H1 (cell line): ENCODE measurements around the gene GOLGA7B. TPM values are rescaled to one million over a fixed set of nuclear protein-coding genes. Genes with fewer than 3 reads are reported as not detected.

ENCODE experiments used
- CTCF ChIA-PET: fragments of 300-600 bp; sonication (Branson Sonifier 250); formaldehyde crosslinking; loops from one replicate; lab custom pipeline; 2021; ENCODE audit not compliant: partially characterized antibody; lab: Charles Lee
- POLR2A ChIA-PET: fragments of 300-600 bp; sonication (Branson Sonifier 250); formaldehyde crosslinking; loops from one replicate; lab custom pipeline; 2021; ENCODE audit warnings: inconsistent platforms; ENCODE audit not compliant: partially characterized antibody; lab: Charles Lee
- DNase-seq, 2 experiments: peaks; one replicate each; pipeline versions ENCODE4 v3.0.0 to v3.0.0-alpha.2; 2010 to 2022; ENCODE audit warnings: low spot score in 2 of 2, low read depth in 1 of 2, mixed read lengths in 1 of 2
- FAIRE-seq: peaks from 2 replicates; lab custom pipeline; 2011; peaks lifted over from hg19 to GRCh38; lab: Jason Lieb, UNC
- H2AFZ ChIP-seq: 2 replicates; pipeline ENCODE4 v1.8.1; 2012; ENCODE audit warnings: low read length, inconsistent platforms
- H2AK5ac ChIP-seq: 2 replicates; pipeline ENCODE4 v1.6.1; 2013; ENCODE audit warnings: low read depth, low read length
- H2BK120ac ChIP-seq: replicated peaks from 2 replicates; pipeline ENCODE3; 2013; ENCODE audit warnings: low read depth, low read length, inconsistent platforms
- H2BK12ac ChIP-seq: 2 replicates; pipeline ENCODE4 v1.6.1; 2013; ENCODE audit warnings: low read depth, low read length
- H2BK15ac ChIP-seq: 2 replicates; pipeline ENCODE4 v1.6.1; 2013; ENCODE audit warnings: low read length
- H2BK20ac ChIP-seq: 2 replicates; pipeline ENCODE4 v1.6.1; 2013; ENCODE audit warnings: low read length
- H2BK5ac ChIP-seq: 2 replicates; pipeline ENCODE4 v1.6.1; 2013; ENCODE audit warnings: low read depth, low read length
- H3K14ac ChIP-seq: 2 replicates; pipeline ENCODE4 v1.6.1; 2013; ENCODE audit warnings: inconsistent platforms; ENCODE audit not compliant: insufficient read length
- H3K18ac ChIP-seq: 2 replicates; pipeline ENCODE4 v1.6.1; 2013; ENCODE audit warnings: low read length; ENCODE audit errors: extremely low read depth
- H3K23ac ChIP-seq: 2 replicates; pipeline ENCODE4 v1.6.1; 2013; ENCODE audit warnings: inconsistent platforms; ENCODE audit not compliant: insufficient read length
- H3K23me2 ChIP-seq: 2 replicates; pipeline ENCODE4 v1.6.1; 2013; ENCODE audit warnings: low read depth, low read length
- H3K27ac ChIP-seq: 2 replicates; pipeline ENCODE4 v1.6.1; 2011; ENCODE audit warnings: low read depth, low read length, inconsistent platforms
- H3K27me3 ChIP-seq, 4 experiments: replicated peaks in 1 of 4; 1 replicate in 1 of 4; 2 replicates in 3 of 4; pipeline versions ENCODE4 v1.6.1 to v1.8.1; 2011 to 2013; ENCODE audit warnings: low read length in 3 of 4, mild to moderate bottlenecking in 3 of 4, inconsistent platforms in 2 of 4, mixed read lengths in 2 of 4, moderate library complexity in 1 of 4; ENCODE audit not compliant: control insufficient read depth in 3 of 4, insufficient read depth in 3 of 4; ENCODE audit errors: extremely low read depth in 1 of 4
- H3K36me3 ChIP-seq, 4 experiments: 2 replicates each; pipeline versions ENCODE4 v1.6.1 to v1.8.1; 2011 to 2013; ENCODE audit warnings: mild to moderate bottlenecking in 4 of 4, low read length in 3 of 4, moderate library complexity in 2 of 4, control low read depth in 1 of 4, inconsistent platforms in 1 of 4; ENCODE audit not compliant: insufficient read depth in 4 of 4, control insufficient read depth in 2 of 4
- H3K4ac ChIP-seq: replicated peaks from 2 replicates; pipeline ENCODE3; 2013; ENCODE audit warnings: low read length, low read depth, mixed read lengths, inconsistent platforms; ENCODE audit not compliant: insufficient read length
- H3K4me1 ChIP-seq, 4 experiments: replicated peaks in 1 of 4; 1 replicate in 1 of 4; 2 replicates in 3 of 4; pipeline versions ENCODE4 v1.6.1 to v1.8.1; 2011 to 2013; ENCODE audit warnings: low read length in 3 of 4, inconsistent platforms in 2 of 4, mixed read lengths in 1 of 4; ENCODE audit not compliant: insufficient read depth in 4 of 4, control insufficient read depth in 3 of 4
- H3K4me2 ChIP-seq, 2 experiments: 2 replicates each; pipeline versions ENCODE4 v1.6.1 to v1.8.1; 2011 to 2013; ENCODE audit warnings: low read depth in 2 of 2, low read length in 2 of 2, control low read depth in 1 of 2, inconsistent platforms in 1 of 2, mild to moderate bottlenecking in 1 of 2; ENCODE audit not compliant: insufficient read depth in 1 of 2
- H3K4me3 ChIP-seq, 4 experiments: fragments of 200-600, 300-600 bp in 1 of 4; sonication (generic), shearing (Covaris generic), sonication (Bioruptor Twin) in 1 of 4; 2 replicates each; pipeline versions ENCODE4 v1.5.1 to v1.8.1; 2011 to 2016; ENCODE audit warnings: low read length in 4 of 4, low read depth in 3 of 4, control low read depth in 2 of 4, inconsistent platforms in 2 of 4, mild to moderate bottlenecking in 2 of 4, mixed read lengths in 1 of 4, moderate library complexity in 1 of 4; ENCODE audit not compliant: insufficient read depth in 2 of 4; ENCODE audit errors: extremely low read depth in 1 of 4
- H3K56ac ChIP-seq: replicated peaks from 2 replicates; pipeline ENCODE3; 2013; ENCODE audit warnings: low read depth, mild to moderate bottlenecking, mixed read lengths, low read length, inconsistent platforms; ENCODE audit not compliant: insufficient read length
- H3K79me1 ChIP-seq: 2 replicates; pipeline ENCODE4 v1.6.1; 2013; ENCODE audit warnings: low read depth, low read length, control low read depth
- H3K79me2 ChIP-seq, 2 experiments: 2 replicates each; pipeline versions ENCODE4 v1.6.1 to v1.8.1; 2012 to 2013; ENCODE audit warnings: low read length in 2 of 2, mild to moderate bottlenecking in 2 of 2, inconsistent platforms in 1 of 2; ENCODE audit not compliant: insufficient read depth in 2 of 2, control insufficient read depth in 1 of 2
- H3K9ac ChIP-seq, 4 experiments: replicated peaks in 1 of 4; 1 replicate in 1 of 4; 2 replicates in 3 of 4; pipeline versions ENCODE4 v1.6.1 to v1.8.1; 2011 to 2013; ENCODE audit warnings: low read depth in 3 of 4, low read length in 3 of 4, control low read depth in 2 of 4, mild to moderate bottlenecking in 2 of 4, moderate library complexity in 2 of 4, inconsistent platforms in 1 of 4; ENCODE audit errors: extremely low read depth in 1 of 4
- H3K9me3 ChIP-seq, 2 experiments: 2 replicates each; pipeline versions ENCODE4 v1.6.1 to v1.8.1; 2012 to 2013; ENCODE audit warnings: mild to moderate bottlenecking in 2 of 2, moderate library complexity in 2 of 2, control low read depth in 1 of 2, inconsistent platforms in 1 of 2, low read depth in 1 of 2, low read length in 1 of 2, mixed read lengths in 1 of 2; ENCODE audit not compliant: insufficient read depth in 2 of 2
- H4K20me1 ChIP-seq, 2 experiments: replicated peaks in 1 of 2; 2 replicates each; pipeline versions ENCODE3 to v1.8.1; 2011 to 2013; ENCODE audit warnings: inconsistent platforms in 2 of 2, low read length in 2 of 2, mild to moderate bottlenecking in 1 of 2; ENCODE audit not compliant: insufficient read depth in 2 of 2, control insufficient read depth in 1 of 2
- H4K5ac ChIP-seq: 2 replicates; pipeline ENCODE4 v1.6.1; 2013; ENCODE audit warnings: low read length, low read depth, mixed read lengths, inconsistent platforms; ENCODE audit not compliant: insufficient read length
- H4K8ac ChIP-seq: 2 replicates; pipeline ENCODE4 v1.8.0; 2013; ENCODE audit warnings: mild to moderate bottlenecking, moderate library complexity, low read length, inconsistent platforms; ENCODE audit not compliant: insufficient read depth; ENCODE audit errors: extremely low read depth
- H4K91ac ChIP-seq: replicated peaks from 2 replicates; pipeline ENCODE3; 2013; ENCODE audit warnings: low read length, mixed read lengths, inconsistent platforms; ENCODE audit not compliant: insufficient read length
- BACH1 ChIP-seq: IDR thresholded peaks from 2 replicates; pipeline ENCODE4 v1.6.1; 2012; ENCODE audit warnings: low read length, improper control_type of control experiment
- JUN ChIP-seq: IDR thresholded peaks from 2 replicates; pipeline ENCODE4 v1.6.1; 2011; ENCODE audit warnings: low read depth, mild to moderate bottlenecking, improper control_type of control experiment, low read length
- KDM4A ChIP-seq: IDR thresholded peaks from one replicate; pipeline ENCODE4 v1.7.1; 2012; ENCODE audit warnings: low read depth, mild to moderate bottlenecking, moderate library complexity, low read length, inconsistent platforms; ENCODE audit not compliant: severe bottlenecking
- POU5F1 ChIP-seq: IDR thresholded peaks from 2 replicates; pipeline ENCODE4 v1.6.1; 2011; ENCODE audit warnings: low read depth, mild to moderate bottlenecking, low read length, moderate library complexity
- SRF ChIP-seq: IDR thresholded peaks from 2 replicates; pipeline ENCODE4 v1.6.1; 2011; ENCODE audit warnings: mild to moderate bottlenecking, low read depth, low read length, moderate library complexity
- TBP ChIP-seq: IDR thresholded peaks from 2 replicates; pipeline ENCODE4 v1.6.1; 2011; ENCODE audit warnings: low read depth, low read length, improper control_type of control experiment
- YY1 ChIP-seq: IDR thresholded peaks from 2 replicates; pipeline ENCODE4 v1.6.1; 2011; ENCODE audit warnings: low read depth, mild to moderate bottlenecking, low read length
- WGBS, 2 experiments: shearing (Covaris generic) in 1 of 2; methylation state at CpG; one replicate each; pipeline versions ENCODE4 v1.1.6 to v1.1.7; 2013 to 2015; ENCODE audit warnings: low lambda C conversion rate in 2 of 2, mixed read lengths in 2 of 2, inconsistent platforms in 1 of 2, low coverage in 1 of 2, missing lambda C conversion rate in 1 of 2; ENCODE audit not compliant: insufficient replicate concordance in 2 of 2, insufficient coverage in 1 of 2, insufficient read length in 1 of 2; ENCODE audit errors: extremely low coverage in 1 of 2, missing lambda C conversion rate in 1 of 2; 5-methylcytosine and 5-hydroxymethylcytosine counted together
- polyA plus RNA-seq, 7 experiments: library from polyadenylated mRNA; depleted of rRNA in 3 of 7; stranded (reverse) in 5 of 7; unstranded in 2 of 7; fragments of >200 nt in 5 of 7; fragments of 200-250 nt in 2 of 7; gene quantifications; 1 replicate in 5 of 7; 2 replicates in 1 of 7; 4 replicates in 1 of 7; pipeline versions ENCODE4 v1.2.1 to v1.2.3, GENCODE V29; 2011 to 2013; ENCODE audit warnings: missing spikeins in 2 of 7, mixed read lengths in 2 of 7
- total RNA-seq: library from RNA; stranded (reverse); fragmentation: NEBNext Ultra II Directional; extraction: Animal tissue kit (Norgen Biotek cat#: 25700); gene quantifications from 2 replicates; pipeline ENCODE4 v1.2.1, GENCODE V29; 2021

Gene GOLGA7B
- total and polyA plus RNA-seq, 2 of the 8 experiments (the other 6 are each of a cell fraction or from before 2014, with no cell fraction given): 0.04 to 0.14 TPM

- no peak for FAIRE-seq
- no peak overlapping the region for H3K56ac ChIP-seq
- H2AFZ ChIP-seq: no peak overlapping the region
- H3K4ac ChIP-seq: no peak overlapping the region
- H3K14ac ChIP-seq: no peak overlapping the region
- DNase-seq: no peak
- no peak overlapping the region for H3K4me3 ChIP-seq
- H2AK5ac ChIP-seq: no peak overlapping the region
- no peaks in the 10 kb centered on the region for H3K36me3 ChIP-seq
- H3K27me3 ChIP-seq: no peaks in the 10 kb centered on the region
- no peak overlapping the region for H3K23ac ChIP-seq
- no peak overlapping the region for H2BK5ac ChIP-seq
- H3K27ac ChIP-seq: no peak overlapping the region
- CTCF ChIA-PET: interaction anchor here (0.9 to 5.1 kb wide), 7 partner anchors 9 to 50 kb away, joined by 3 to 26 read pairs (median 6); no protein-coding TSS in a partner anchor
- no peaks in the 10 kb centered on the region for H3K9me3 ChIP-seq
- H3K9ac ChIP-seq: no peak overlapping the region
- H2BK120ac ChIP-seq: no peak overlapping the region
- H3K4me2 ChIP-seq: no peak overlapping the region
- WGBS, 2 experiments: 65% methylated on average over 2 of the region's 2 CpGs; no CpG with 5 or more reads in 1 of the 2 experiments
- H2BK20ac ChIP-seq: no peak overlapping the region
- no peaks in the 10 kb centered on the region for H3K79me2 ChIP-seq
- H3K4me1 ChIP-seq: peaks cover 0 to 4% (median 0%) of the 10 kb centered on the region in 4 experiments; a peak in 2 of 7 replicates
- H4K5ac ChIP-seq: no peak overlapping the region
- TF ChIP-seq JUN: no peak
- TF ChIP-seq KDM4A: no peak
- TF ChIP-seq BACH1: no peak
- no peak for TF ChIP-seq SRF
- TF ChIP-seq POU5F1: no peak
- TF ChIP-seq TBP: no peak
- no peak for TF ChIP-seq YY1
- TF ChIP-seq, all 59 proteins: peak for 0
- H3K23me2 ChIP-seq: no peaks in the 10 kb centered on the region; the same call in 1 of the 2 replicates
- H4K8ac ChIP-seq: no peak overlapping the region
- H4K91ac ChIP-seq: no peak overlapping the region
- H3K18ac ChIP-seq: no peak overlapping the region
- H4K20me1 ChIP-seq: no peaks in the 10 kb centered on the region
- H3K79me1 ChIP-seq: no peaks in the 10 kb centered on the region; the same call in 1 of the 2 replicates
- H2BK12ac ChIP-seq: no peak overlapping the region
- POLR2A ChIA-PET: interaction anchor here (0.6 kb wide), 1 partner anchor 17 kb away, joined by 3 read pairs; no protein-coding TSS in a partner anchor
- H2BK15ac ChIP-seq: no peak overlapping the region
These were observed 18.4 kb upstream of the GOLGA7B start for GRCh38 chr10:97831259-97831658.
